Measurements from ENCODE around the gene C6orf89.
A peak's percentile ranks its signal among the peaks of the same experiment; 100 is the strongest.

C6orf89 gene

GRCh38 chr6:36885461-36886401 is at the start of gene C6orf89:
C6orf89 (plus strand) TSS chr6:36885952; CDS start chr6:36899445, 13,493 bp downstream.
- H3K4me3 ChIP-seq (ENCODE audit: low read length): peak within 1 kb of the TSS; percentile 79
- DNase-seq (ENCODE audit: low read depth): peak; percentile 97
- peak; percentile 86 for TF ChIP-seq CTCF (conservative IDR thresholded peaks at IDR 0.05; ENCODE audit: low read length)

- no peak overlapping the region for H3K4me3 ChIP-seq (ENCODE audit: low read length)
- no peak for DNase-seq (ENCODE audit: low read depth)
- no peak for TF ChIP-seq CTCF (conservative IDR thresholded peaks at IDR 0.05; ENCODE audit: low read length)
Measured at GRCh38 chr6:36836111-36837021, 49.4 kb upstream of the C6orf89 start.

GRCh38 chr6:36837022-36837339 is 48.8 kb upstream of the C6orf89 start:
- no peak for TF ChIP-seq CTCF (conservative IDR thresholded peaks at IDR 0.05; ENCODE audit: low read length)
- no peak overlapping the region for H3K4me3 ChIP-seq (ENCODE audit: low read length)
- no peak for DNase-seq (ENCODE audit: low read depth)

- DNase-seq (ENCODE audit: low read depth): no peak
- H3K4me3 ChIP-seq (ENCODE audit: low read length): no peak overlapping the region
- no peak for TF ChIP-seq CTCF (conservative IDR thresholded peaks at IDR 0.05; ENCODE audit: low read length)
Measured at GRCh38 chr6:36837686-36838085, 48.1 kb upstream of the C6orf89 start.

GRCh38 chr6:36838896-36839748 is 46.6 kb upstream of the C6orf89 start, which contains the start of gene CPNE5:
CPNE5 (minus strand) TSS chr6:36839444; CDS start chr6:36839377, 67 bp downstream.
- TF ChIP-seq CTCF (conservative IDR thresholded peaks at IDR 0.05; ENCODE audit: low read length): no peak
- peak within 1 kb of the TSS; percentile 54 for H3K4me3 ChIP-seq (ENCODE audit: low read length)
- no peak for DNase-seq (ENCODE audit: low read depth)

- H3K4me3 ChIP-seq (ENCODE audit: low read length): peak overlapping the region; percentile 54
- no peak for DNase-seq (ENCODE audit: low read depth)
- no peak for TF ChIP-seq CTCF (conservative IDR thresholded peaks at IDR 0.05; ENCODE audit: low read length)
Measured at GRCh38 chr6:36839749-36840431, 45.9 kb upstream of the C6orf89 start.
